GM21737 (cell line): ENCODE results near the gene DGUOK.
"Not testable (repeated sequence)": the region's sequence is repeated elsewhere in the genome, so short reads cannot be mapped to it uniquely, and the experiment has no call there.

ENCODE experiments used
- ATAC-seq: cut with Tn5 transposase; IDR thresholded peaks from one replicate; pipeline ENCODE4 v1.9.1; 2021; ENCODE audit warnings: mild to moderate bottlenecking, moderate library complexity; ENCODE audit not compliant: unreplicated experiment

Gene DGUOK

GRCh38 chr2:73926493-73927327 is at the start of gene DGUOK:
DGUOK (plus strand) TSS chr2:73926880; CDS start chr2:73926911, 31 bp downstream.
- ATAC-seq, result peak; percentile 97

DNA sequence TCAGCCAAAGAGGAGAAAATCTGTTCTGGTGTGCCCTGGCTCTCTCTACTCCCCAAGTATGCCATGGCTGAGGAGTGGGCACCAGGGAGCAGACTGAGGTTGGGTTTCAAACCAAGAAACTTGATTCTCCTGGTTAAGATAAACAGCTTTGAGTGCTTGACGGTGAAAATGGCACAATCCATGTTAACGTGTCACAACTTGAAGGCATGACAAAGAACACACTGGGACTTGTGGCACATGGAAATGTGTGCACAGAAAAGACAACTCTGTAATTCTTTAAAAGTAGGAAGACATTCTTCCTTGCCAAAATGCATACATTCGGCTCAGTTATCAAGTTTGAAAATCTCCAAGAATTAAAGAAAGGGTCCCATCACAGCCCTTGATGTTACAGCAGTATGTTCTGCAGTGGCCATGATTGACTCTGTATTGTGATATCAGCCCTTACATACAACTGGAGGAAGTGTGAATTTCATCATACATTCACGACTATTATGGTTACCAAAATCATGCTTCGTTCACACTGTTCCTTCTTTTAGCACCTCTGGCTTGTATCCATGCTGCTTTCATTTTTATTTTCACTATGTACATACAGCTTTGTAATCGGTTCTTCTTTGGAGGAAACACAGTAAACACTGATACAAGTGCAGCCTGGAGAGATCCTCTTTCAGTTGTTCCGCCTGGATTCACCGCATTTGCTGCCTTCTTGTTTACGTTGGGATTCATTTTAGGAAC is 49.4 kb upstream of the DGUOK start:
- no peak for ATAC-seq

GRCh38 chr2:73877984-73878383 is 48.7 kb upstream of the DGUOK start:
- not testable (repeated sequence) for ATAC-seq

- ATAC-seq, result no peak
Measured at GRCh38 chr2:73885406-73885805, 41.3 kb upstream of the DGUOK start.

GRCh38 chr2:73886357-73886756 is 40.3 kb upstream of the DGUOK start:
- no peak for ATAC-seq

DNA sequence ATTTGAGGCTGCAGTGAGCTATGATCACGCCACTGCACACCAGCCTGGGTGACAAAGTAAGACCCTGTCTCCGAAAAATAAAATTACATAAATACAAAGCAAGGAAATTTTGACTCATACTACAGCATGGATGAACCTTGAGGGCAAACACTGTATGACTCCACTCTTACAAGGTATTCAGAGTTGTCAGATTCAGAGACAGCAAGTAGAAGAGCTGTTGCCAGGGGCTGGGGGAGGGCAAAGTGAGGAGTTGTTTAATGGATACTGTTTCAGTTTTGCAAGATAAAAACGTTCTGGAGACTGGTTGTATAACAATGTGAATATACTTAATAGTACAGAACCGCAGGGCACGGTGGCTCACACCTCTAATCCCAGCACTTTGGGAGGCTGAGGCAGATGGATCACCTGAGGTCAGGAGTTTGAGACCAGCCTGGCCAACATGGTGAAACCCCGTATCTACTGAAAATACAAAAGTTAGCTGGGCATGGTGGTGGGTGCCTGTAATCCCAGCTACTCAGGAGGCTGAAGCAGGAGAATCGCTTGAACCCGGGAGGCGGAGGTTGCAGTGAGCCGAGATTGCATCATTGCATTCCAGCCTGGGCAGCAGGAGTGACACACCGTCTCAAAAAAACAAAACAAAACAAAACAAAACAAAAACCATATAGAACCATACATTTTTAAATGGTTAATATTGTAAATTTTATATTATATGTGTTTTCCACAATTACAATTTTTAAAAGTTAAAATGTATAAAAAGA is 38.9 kb upstream of the DGUOK start:
- ATAC-seq, result not testable (repeated sequence)

DNA sequence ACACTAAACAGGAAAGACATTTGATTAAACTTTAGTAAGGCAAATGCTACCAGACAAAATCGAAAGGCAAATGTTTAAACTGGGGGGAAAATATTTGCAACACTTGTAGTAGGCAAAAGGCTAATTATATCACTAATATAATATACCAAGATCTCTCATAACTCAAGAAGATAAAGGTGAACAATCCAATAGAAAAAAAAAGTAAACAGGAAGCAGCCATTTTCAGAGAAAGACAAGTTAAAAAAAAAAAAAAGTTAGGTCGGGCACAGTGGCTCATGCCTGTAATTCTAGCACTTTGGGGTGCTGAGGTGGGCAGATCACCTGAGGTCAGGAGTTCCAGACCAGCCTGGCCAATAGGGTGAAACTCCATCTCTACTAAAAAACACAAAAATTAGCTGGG is 38.3 kb upstream of the DGUOK start:
- no peak for ATAC-seq

- no peak for ATAC-seq
Measured at GRCh38 chr2:73889206-73889605, 37.5 kb upstream of the DGUOK start.

DNA sequence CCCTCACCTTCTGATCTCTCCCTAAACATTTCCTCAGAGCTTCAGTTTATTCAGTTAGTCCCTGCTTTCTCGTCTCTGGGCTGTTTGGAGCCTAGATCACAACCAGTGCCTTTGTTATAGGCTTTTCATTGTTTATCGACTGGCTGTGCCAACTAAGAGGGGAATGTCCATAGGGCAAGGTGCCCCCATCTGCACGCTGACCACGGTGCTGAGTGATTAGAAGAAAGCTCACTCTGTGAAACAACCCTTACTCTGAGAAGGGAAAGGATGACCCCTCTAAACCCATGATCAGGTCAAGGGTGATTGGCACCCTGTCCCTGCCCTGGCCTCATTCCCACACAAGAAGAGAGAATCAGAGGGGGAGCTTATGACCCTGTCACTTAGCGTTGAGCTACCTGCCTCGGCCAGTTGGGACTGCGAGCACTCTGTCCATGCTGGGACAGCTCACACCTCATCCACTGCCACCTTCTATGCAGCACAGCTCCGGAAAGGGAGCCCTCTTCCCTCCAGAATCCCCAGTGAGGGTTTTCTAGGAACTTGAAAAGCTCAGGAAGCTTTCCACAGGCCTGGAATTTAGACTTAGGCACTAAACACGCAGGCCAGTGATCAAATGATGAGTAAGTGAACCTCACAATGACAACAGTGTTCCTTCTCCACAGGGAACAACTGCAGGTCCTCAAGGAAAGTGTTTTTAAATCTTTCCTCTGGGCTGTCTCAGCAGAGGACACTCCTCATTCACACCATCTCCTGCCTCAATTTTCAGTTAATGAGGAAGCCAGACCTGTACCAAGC is 36.2 kb upstream of the DGUOK start:
- no peak for ATAC-seq

GRCh38 chr2:73891276-73891901 is 35.3 kb upstream of the DGUOK start:
- ATAC-seq, result no peak

- ATAC-seq, result no peak
Measured at GRCh38 chr2:73892631-73893329, 33.9 kb upstream of the DGUOK start, which contains the start of gene ACTG2. ACTG2 (plus strand) TSS chr2:73893008; CDS start chr2:73901312, 8,304 bp downstream.

DNA sequence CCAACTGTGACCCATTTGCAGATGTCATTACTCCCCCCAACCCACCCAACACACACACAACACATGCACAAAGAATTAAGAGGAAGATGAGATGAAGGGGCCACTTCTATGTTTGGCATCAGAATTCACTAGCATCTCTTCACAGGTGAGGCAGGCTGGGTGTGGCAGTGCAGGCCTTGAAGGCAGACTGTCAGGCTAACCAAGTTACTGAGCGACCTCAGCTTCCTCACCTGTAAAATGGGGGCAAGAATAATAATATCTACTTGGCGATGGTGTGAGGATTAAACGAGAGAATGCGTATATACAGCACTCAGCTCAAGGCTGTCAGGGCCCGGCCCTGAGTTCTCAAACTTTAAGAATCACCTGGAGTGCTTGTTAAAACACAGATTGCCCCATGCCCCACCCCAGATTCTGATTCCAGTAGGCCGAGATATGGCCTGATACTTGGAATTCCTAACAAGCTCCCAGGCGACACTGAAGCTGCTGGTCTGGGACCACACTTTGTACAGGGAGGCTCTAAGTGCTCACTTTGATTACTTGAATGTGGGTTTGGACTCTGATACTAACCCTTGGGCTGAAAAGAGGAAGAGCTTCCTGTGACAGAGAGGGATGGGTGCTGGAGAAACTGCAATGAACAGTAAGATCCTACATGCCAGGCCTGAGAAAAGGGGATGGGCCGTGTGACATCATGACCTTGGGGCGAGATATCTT is 32.8 kb upstream of the DGUOK start:
- no peak for ATAC-seq

DNA sequence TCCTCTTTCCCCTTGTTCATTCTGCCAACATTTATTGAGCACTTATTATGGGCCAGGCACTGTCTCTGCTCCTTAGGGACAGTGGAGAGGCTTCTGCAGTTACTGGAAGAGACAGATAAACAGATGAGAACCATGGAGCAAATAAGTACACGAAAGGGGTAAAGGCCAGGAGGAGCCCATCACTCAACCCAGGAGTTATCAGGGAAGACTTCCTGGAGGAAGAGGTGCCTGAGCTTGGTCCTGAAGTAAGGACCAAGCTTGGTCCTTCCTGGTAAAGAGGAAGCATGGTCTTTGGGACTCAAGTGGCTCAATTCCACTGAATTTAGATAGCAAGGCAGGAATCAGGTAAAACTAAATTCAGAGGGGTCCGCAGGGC is 32.2 kb upstream of the DGUOK start:
- no peak for ATAC-seq

- no peak for ATAC-seq
Measured at GRCh38 chr2:73894877-73895276, 31.8 kb upstream of the DGUOK start.

GRCh38 chr2:73895473-73895872 is 31.2 kb upstream of the DGUOK start:
- ATAC-seq, result no peak

- ATAC-seq, result peak; percentile 68
Measured at GRCh38 chr2:73896362-73897239, 30.1 kb upstream of the DGUOK start.

DNA sequence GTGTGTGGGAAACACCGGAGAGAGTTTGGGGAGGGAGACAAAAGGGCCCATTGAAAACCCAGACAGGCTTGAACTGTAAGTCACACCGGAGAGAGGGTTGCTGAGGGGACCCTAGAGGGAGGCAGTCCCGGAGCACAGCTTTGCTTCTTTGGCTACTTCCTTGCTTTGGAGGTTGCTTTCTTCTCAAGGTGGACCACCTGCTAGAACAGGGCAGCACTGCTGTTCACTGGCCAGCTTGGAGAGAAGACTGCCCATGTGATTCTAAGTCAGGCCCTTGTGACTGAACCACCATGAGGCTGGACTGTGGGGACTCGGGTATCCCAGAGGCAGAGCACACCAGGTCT is 29.5 kb upstream of the DGUOK start:
- no peak for ATAC-seq

- no peak for ATAC-seq
Measured at GRCh38 chr2:73897934-73898333, 28.7 kb upstream of the DGUOK start.
